Measurements from ENCODE around the gene SMIM9.
"Not testable (repeated sequence)": the region's sequence is repeated elsewhere in the genome, so short reads cannot be mapped to it uniquely, and the experiment has no call there.

Gene SMIM9

DNA sequence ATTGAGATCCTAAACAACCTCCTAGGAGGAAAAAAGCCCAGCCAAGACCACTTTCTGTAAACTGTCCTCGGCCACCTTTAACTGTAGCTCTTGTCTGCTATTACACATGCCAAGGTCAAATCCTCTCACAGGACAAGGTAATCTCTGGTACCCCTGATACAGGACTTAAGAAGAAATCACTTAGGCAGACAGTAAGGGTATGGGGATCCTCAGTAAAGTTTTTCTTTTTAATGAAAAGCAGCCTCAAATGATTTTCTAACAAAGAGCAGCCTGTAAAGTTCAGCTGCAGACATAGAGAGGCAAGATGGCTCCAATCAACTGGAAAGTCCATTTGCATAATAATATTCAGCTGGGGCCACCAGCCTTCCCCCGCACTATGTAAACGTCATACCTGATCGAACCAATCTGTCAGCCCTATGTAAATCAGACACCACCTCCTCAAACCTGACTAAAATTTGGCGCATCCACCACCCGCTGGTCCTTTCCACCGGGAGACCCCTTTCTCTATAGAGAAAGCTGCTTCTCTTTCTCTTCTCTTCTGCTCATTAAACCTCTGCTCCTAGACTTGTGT, 14.6 kb downstream of the SMIM9 start:
- no peaks in the 10 kb centered on the region for H3K36me3 ChIP-seq (replicated peaks; ENCODE audit: insufficient read depth, low read length)
- H3K4me1 ChIP-seq (ENCODE audit: low read length) = no peaks in the 10 kb centered on the region
- no peak overlapping the region for H3K27ac ChIP-seq (ENCODE audit: low read length)
- no peaks in the 10 kb centered on the region for H3F3A ChIP-seq (ENCODE audit: insufficient read depth, low read length)
- H3K4me3 ChIP-seq (ENCODE audit: low read length) = no peak overlapping the region
- no peaks in the 10 kb centered on the region for H3K9me2 ChIP-seq (replicated peaks; ENCODE audit: insufficient read depth, low read length)
- H3K9ac ChIP-seq (ENCODE audit: low read length) = no peak overlapping the region
- no peak overlapping the region for H3K4me2 ChIP-seq (ENCODE audit: low read depth, low read length)
- no peaks in the 10 kb centered on the region for H3K9me3 ChIP-seq (replicated peaks; ENCODE audit: insufficient read depth, low read length)
- DNase-seq = no peak
- TF ChIP-seq EZH2phosphoT487 (IDR thresholded peaks at IDR 0.05; ENCODE audit: low read length) = no peak
- TF ChIP-seq, protein P1, sequence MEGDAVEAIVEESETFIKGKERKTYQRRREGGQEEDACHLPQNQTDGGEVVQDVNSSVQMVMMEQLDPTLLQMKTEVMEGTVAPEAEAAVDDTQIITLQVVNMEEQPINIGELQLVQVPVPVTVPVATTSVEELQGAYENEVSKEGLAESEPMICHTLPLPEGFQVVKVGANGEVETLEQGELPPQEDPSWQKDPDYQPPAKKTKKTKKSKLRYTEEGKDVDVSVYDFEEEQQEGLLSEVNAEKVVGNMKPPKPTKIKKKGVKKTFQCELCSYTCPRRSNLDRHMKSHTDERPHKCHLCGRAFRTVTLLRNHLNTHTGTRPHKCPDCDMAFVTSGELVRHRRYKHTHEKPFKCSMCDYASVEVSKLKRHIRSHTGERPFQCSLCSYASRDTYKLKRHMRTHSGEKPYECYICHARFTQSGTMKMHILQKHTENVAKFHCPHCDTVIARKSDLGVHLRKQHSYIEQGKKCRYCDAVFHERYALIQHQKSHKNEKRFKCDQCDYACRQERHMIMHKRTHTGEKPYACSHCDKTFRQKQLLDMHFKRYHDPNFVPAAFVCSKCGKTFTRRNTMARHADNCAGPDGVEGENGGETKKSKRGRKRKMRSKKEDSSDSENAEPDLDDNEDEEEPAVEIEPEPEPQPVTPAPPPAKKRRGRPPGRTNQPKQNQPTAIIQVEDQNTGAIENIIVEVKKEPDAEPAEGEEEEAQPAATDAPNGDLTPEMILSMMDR (IDR thresholded peaks at IDR 0.05; ENCODE audit: low read length) = no peak
- TF ChIP-seq EZH2 (optimal IDR thresholded peaks at IDR 0.05; ENCODE audit: low read depth, low read length) = no peak
- H4K20me1 ChIP-seq (ENCODE audit: insufficient read depth, low read length) = no peaks in the 10 kb centered on the region
- H3K79me2 ChIP-seq (ENCODE audit: low read length) = no peaks in the 10 kb centered on the region
- no peak overlapping the region for H2AFZ ChIP-seq (ENCODE audit: low read length)
- H3K27me3 ChIP-seq (replicated peaks; ENCODE audit: insufficient read depth, low read length) = no peaks in the 10 kb centered on the region

DNA sequence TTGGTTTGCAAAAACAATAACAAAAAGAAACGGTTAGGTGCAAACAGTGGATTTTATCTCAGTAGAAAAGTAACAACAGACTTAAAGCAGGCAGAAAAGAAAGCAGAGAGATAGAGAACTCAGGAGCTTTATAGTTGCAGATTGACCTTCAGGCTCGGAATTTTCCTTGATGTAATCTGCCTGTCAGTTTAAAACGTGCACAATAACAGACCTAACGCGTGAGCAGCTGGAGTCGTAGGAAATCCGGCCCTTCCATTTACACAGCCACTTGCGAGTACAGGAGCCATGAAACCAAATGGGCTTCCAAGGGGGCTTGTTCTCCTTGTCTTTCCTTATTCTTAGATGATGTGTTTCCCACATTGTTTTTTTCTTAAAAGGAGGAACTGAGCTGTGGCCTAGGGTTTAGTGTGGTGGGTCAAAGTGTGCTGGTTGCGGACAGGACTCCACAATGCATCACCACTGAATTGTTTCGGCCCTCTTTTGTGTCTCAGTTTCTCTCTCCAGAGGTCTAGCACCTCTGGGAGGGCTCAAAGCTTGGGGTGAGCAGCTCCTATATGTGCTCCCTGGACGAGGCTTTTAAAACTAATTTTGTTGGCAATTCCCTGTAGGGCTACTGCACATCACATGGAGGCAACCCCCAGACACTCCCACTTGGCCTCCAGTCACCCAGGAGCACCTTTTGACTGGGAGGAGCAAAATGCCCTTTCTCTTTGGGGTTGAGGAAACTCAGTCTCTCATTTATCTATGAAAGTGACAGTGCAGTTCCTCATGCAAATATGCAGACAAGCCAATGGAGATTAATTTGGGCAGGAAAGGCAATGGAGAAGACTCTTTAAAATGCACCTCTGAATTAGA, 15.3 kb downstream of the SMIM9 start:
- H3K4me2 ChIP-seq (ENCODE audit: low read depth, low read length) = no peak overlapping the region
- peaks cover 6% of the 10 kb centered on the region; the same call in 1 of the 2 replicates for H3K4me1 ChIP-seq (ENCODE audit: low read length)
- no peaks in the 10 kb centered on the region for H3K79me2 ChIP-seq (ENCODE audit: low read length)
- H3K9me3 ChIP-seq (replicated peaks; ENCODE audit: insufficient read depth, low read length) = no peaks in the 10 kb centered on the region
- no peak for DNase-seq
- no peak overlapping the region for H2AFZ ChIP-seq (ENCODE audit: low read length)
- no peak for TF ChIP-seq EZH2 (optimal IDR thresholded peaks at IDR 0.05; ENCODE audit: low read depth, low read length)
- H3K27me3 ChIP-seq (replicated peaks; ENCODE audit: insufficient read depth, low read length) = no peaks in the 10 kb centered on the region
- no peaks in the 10 kb centered on the region for H4K20me1 ChIP-seq (ENCODE audit: insufficient read depth, low read length)
- no peak overlapping the region for H3K4me3 ChIP-seq (ENCODE audit: low read length)
- no peaks in the 10 kb centered on the region for H3F3A ChIP-seq (ENCODE audit: insufficient read depth, low read length)
- no peak overlapping the region for H3K9ac ChIP-seq (ENCODE audit: low read length)
- H3K36me3 ChIP-seq (replicated peaks; ENCODE audit: insufficient read depth, low read length) = no peaks in the 10 kb centered on the region
- no peak overlapping the region for H3K27ac ChIP-seq (ENCODE audit: low read length)
- no peaks in the 10 kb centered on the region for H3K9me2 ChIP-seq (replicated peaks; ENCODE audit: insufficient read depth, low read length)

DNA sequence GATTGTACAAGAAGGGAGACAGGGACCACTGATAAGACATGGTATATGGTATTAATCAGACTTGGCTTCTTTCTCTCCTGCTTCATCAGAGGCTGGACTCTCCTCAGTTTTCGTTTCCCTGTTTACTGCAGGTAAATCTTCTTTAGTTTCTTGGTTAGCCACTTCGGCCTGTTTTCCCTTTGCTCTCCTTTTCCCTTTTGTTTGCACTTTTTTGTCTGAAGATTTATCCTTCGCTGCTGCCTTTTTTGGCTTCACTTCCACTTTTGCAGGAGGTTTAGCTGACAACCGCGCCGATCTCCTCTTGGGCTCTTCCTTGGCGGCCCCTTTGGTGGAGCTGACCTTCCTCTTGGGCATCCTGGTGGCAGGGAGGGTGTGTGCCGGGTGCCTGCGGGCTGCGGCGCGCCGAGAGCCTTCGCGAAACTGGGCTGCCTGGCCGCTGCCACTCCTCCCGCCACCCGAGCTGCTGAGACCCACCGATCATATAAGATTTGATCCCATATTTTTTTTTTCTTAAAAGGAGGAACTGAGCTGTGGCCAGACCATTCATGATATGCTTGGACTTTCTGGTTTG, 17.3 kb downstream of the SMIM9 start:
- H3K79me2 ChIP-seq (ENCODE audit: low read length); H3K9ac ChIP-seq (ENCODE audit: low read length); H4K20me1 ChIP-seq (ENCODE audit: insufficient read depth, low read length); H2AFZ ChIP-seq (ENCODE audit: low read length); H3K4me2 ChIP-seq (ENCODE audit: low read depth, low read length); H3K9me3 ChIP-seq (replicated peaks; ENCODE audit: insufficient read depth, low read length); H3F3A ChIP-seq (ENCODE audit: insufficient read depth, low read length); H3K4me3 ChIP-seq (ENCODE audit: low read length); H3K9me2 ChIP-seq (replicated peaks; ENCODE audit: insufficient read depth, low read length); H3K36me3 ChIP-seq (replicated peaks; ENCODE audit: insufficient read depth, low read length); DNase-seq; H3K27ac ChIP-seq (ENCODE audit: low read length); H3K27me3 ChIP-seq (replicated peaks; ENCODE audit: insufficient read depth, low read length): not testable (repeated sequence)
- H3K4me1 ChIP-seq (ENCODE audit: low read length) = peaks cover 11% of the 10 kb centered on the region

DNA sequence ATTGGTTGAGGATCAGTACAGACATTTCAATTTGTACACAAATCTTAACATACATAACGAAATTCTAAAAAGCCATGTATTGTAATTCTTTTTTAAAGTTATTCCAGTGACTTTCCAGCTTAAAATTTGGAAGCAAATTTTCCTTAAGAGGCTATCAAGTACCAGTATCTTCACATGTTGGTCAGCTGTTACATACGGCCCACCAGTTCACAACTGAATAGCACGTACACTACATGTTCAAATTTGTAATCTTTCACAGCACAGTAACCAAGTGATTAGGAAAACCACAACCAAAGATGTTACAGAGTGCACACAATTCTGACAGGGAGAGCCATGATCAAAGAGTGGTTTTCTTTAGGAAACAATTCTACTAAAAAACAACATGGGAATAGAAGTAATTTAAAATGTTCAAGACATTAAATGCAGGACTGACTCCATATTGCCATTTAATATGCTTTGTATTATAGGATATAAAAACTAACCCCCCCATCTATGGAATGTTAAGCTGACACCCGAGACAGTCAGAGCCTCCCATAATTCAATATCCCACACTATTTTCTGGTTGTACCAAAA, 18.1 kb downstream of the SMIM9 start:
- not testable (repeated sequence) for H3K4me3 ChIP-seq (ENCODE audit: low read length); H3K9me3 ChIP-seq (replicated peaks; ENCODE audit: insufficient read depth, low read length); H3F3A ChIP-seq (ENCODE audit: insufficient read depth, low read length); H3K36me3 ChIP-seq (replicated peaks; ENCODE audit: insufficient read depth, low read length); H3K79me2 ChIP-seq (ENCODE audit: low read length); H4K20me1 ChIP-seq (ENCODE audit: insufficient read depth, low read length); H3K4me2 ChIP-seq (ENCODE audit: low read depth, low read length); H3K27ac ChIP-seq (ENCODE audit: low read length); H3K27me3 ChIP-seq (replicated peaks; ENCODE audit: insufficient read depth, low read length); H2AFZ ChIP-seq (ENCODE audit: low read length); DNase-seq; H3K9me2 ChIP-seq (replicated peaks; ENCODE audit: insufficient read depth, low read length); H3K9ac ChIP-seq (ENCODE audit: low read length)
- peaks cover 11% of the 10 kb centered on the region for H3K4me1 ChIP-seq (ENCODE audit: low read length)

Data from MM.1S (cell line).